Panc1 (cell line): ENCODE measurements around the gene SLC35E2B. TPM values are rescaled to one million over a fixed set of nuclear protein-coding genes. Genes with fewer than 3 reads are reported as not detected.

Source experiments
- ATAC-seq: fragments of 200-7000 bp; cut with Tn5 transposase; 2 replicates; pipeline ENCODE4 v1.9.1; 2020; ENCODE audit warnings: mild to moderate bottlenecking, moderate library complexity
- BruUV-seq: library from RNA; stranded (reverse); fragments of 400-500 nt; replicated peaks from 2 replicates; lab custom pipeline; 2021; lab: Mats Ljungman, UMichigan
- CTCF ChIA-PET: fragments of 300-600 bp; sonication (Branson Sonifier 250); formaldehyde crosslinking; loops from one replicate; lab custom pipeline; 2022; ENCODE audit warnings: antibody characterized with exemption; lab: Charles Lee
- POLR2A ChIA-PET: fragments of 300-600 bp; sonication (Branson Sonifier 250); formaldehyde crosslinking; loops from one replicate; lab custom pipeline; 2022; ENCODE audit warnings: antibody characterized with exemption; lab: Charles Lee
- DNase-seq: peaks from one replicate; pipeline ENCODE4 v3.0.0-alpha.2; 2010; ENCODE audit warnings: low read depth, low spot score
- H3K27ac ChIP-seq: 2 replicates; pipeline ENCODE4 v1.5.1; 2011; ENCODE audit warnings: mild to moderate bottlenecking, low read length, inconsistent platforms
- H3K27me3 ChIP-seq: fragments of 200-500 bp; sonication (Bioruptor generic); 2 replicates; pipeline ENCODE4 v1.6.0; 2014; ENCODE audit warnings: low read length, inconsistent platforms; ENCODE audit not compliant: control insufficient read depth, insufficient read depth
- H3K36me3 ChIP-seq: fragments of 200-500 bp; sonication (Bioruptor generic); 2 replicates; pipeline ENCODE4 v1.5.1; 2014; ENCODE audit warnings: inconsistent platforms, mild to moderate bottlenecking, low read length, moderate library complexity; ENCODE audit not compliant: control insufficient read depth, insufficient read depth
- H3K4me1 ChIP-seq: 2 replicates; pipeline ENCODE4 v1.5.1; 2011; ENCODE audit warnings: inconsistent platforms, mild to moderate bottlenecking, low read length, moderate library complexity; ENCODE audit not compliant: control insufficient read depth, insufficient read depth
- H3K4me3 ChIP-seq, 2 experiments: 2 replicates each; pipeline ENCODE4 v1.5.1; 2011 to 2012; ENCODE audit warnings: low read depth in 2 of 2, low read length in 2 of 2, mild to moderate bottlenecking in 2 of 2, inconsistent platforms in 1 of 2, moderate library complexity in 1 of 2
- H3K9me3 ChIP-seq: fragments of 200-500 bp; sonication (Bioruptor generic); 2 replicates; pipeline ENCODE4 v1.5.1; 2014; ENCODE audit warnings: low read depth, mild to moderate bottlenecking, inconsistent platforms, low read length, moderate library complexity; ENCODE audit not compliant: control insufficient read depth, insufficient read depth
- POLR2AphosphoS5 ChIP-seq: IDR thresholded peaks from 2 replicates; pipeline ENCODE4 v1.6.1; 2012; ENCODE audit warnings: mild to moderate bottlenecking, low read depth, low read length, moderate library complexity
- SIN3A ChIP-seq: IDR thresholded peaks from 2 replicates; pipeline ENCODE4 v1.6.1; 2012; ENCODE audit warnings: low read depth, mild to moderate bottlenecking, low read length, moderate library complexity, borderline replicate concordance; ENCODE audit not compliant: insufficient read depth
- TCF7L2 ChIP-seq: IDR thresholded peaks from 2 replicates; pipeline ENCODE4 v1.6.1; 2011; ENCODE audit warnings: mild to moderate bottlenecking, low read depth, low read length, inconsistent platforms
- in situ Hi-C: cut with HindIII; loops from 2 replicates; pipeline ENCODE4 v1.10.0; 2016; ENCODE audit warnings: low sequenced_read_pairs, low pct_unique_long_range_greater_than_20kb
- intact Hi-C: fragments of 100-400 bp; cut with micrococcal nuclease; formaldehyde crosslinking; loops from one replicate; pipeline ENCODE4 v1.10.0; 2022; ENCODE audit not compliant: unreplicated experiment
- total RNA-seq: library from RNA; stranded (reverse); gene quantifications from one replicate; pipeline ENCODE4 v1.2.1, GENCODE V29; 2021; ENCODE audit not compliant: unreplicated experiment
- TF ChIP-seq, protein P1 (sequence below), 2 experiments: IDR thresholded peaks; 2 replicates each; pipeline ENCODE4 v1.6.1; 2011 to 2012; ENCODE audit warnings: low read depth in 2 of 2, control low read depth in 1 of 2, low read length in 1 of 2, mild to moderate bottlenecking in 1 of 2, moderate library complexity in 1 of 2; ENCODE audit not compliant: insufficient read depth in 1 of 2
- TF ChIP-seq, protein P2 (sequence below): fragments of 450-650 bp; IDR thresholded peaks from 2 replicates; pipeline ENCODE4 v1.5.1; 2017; ENCODE audit warnings: mild to moderate bottlenecking

SLC35E2B gene
- total RNA-seq, 1 experiment from 2014 or later, result 75.7 TPM

DNA sequence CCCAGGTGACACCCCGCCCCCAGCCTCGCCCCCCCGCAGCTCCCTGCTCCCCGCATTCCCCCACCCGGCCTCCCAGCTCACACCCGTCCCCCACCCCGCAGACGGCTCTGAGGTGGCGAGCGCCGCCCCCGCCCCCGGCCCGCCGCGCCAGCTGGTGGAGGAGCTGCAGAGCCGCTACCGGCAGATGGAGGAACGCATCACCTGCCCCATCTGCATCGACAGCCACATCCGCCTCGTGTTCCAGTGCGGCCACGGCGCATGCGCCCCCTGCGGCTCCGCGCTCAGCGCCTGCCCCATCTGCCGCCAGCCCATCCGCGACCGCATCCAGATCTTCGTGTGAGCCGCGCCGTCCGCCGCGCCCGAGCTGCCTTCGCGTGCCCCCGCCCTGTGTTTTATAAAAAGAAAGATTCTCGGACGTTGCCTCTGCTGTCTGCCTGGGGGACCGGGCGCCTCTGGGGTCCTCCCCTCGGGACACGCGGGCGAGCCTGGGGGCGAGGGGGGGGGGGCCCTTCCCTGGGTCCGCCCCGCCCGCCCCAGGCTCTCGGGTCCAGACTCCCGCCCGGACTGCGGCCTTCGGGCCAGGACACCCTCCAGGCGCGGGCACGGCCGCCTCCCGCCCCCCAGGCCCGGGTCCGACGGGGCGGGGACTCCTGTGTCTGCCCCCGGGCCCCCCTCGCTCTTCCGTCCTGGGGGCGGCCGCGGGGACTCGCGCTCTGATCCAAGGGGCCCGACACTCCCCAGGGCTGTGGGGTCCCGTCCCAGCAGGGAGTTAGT is 62.2 kb downstream of the SLC35E2B start:
- no peaks in the 10 kb centered on the region for H3K36me3 ChIP-seq
- POLR2A ChIA-PET, result no interaction called here
- no TSS peak for BruUV-seq
- CTCF ChIA-PET, result no interaction called here
- DNase-seq, result no peak
- H3K27me3 ChIP-seq, result no peaks in the 10 kb centered on the region
- no peaks in the 10 kb centered on the region for H3K9me3 ChIP-seq
- H3K27ac ChIP-seq, result no peak overlapping the region
- intact Hi-C loops (no loop called here), in situ Hi-C loops (no loop called here)
- no peaks in the 10 kb centered on the region for H3K4me1 ChIP-seq
- no peak overlapping the region for H3K4me3 ChIP-seq
- no peak for TF ChIP-seq TCF7L2
- TF ChIP-seq SIN3A, result no peak
- TF ChIP-seq, protein P1, sequence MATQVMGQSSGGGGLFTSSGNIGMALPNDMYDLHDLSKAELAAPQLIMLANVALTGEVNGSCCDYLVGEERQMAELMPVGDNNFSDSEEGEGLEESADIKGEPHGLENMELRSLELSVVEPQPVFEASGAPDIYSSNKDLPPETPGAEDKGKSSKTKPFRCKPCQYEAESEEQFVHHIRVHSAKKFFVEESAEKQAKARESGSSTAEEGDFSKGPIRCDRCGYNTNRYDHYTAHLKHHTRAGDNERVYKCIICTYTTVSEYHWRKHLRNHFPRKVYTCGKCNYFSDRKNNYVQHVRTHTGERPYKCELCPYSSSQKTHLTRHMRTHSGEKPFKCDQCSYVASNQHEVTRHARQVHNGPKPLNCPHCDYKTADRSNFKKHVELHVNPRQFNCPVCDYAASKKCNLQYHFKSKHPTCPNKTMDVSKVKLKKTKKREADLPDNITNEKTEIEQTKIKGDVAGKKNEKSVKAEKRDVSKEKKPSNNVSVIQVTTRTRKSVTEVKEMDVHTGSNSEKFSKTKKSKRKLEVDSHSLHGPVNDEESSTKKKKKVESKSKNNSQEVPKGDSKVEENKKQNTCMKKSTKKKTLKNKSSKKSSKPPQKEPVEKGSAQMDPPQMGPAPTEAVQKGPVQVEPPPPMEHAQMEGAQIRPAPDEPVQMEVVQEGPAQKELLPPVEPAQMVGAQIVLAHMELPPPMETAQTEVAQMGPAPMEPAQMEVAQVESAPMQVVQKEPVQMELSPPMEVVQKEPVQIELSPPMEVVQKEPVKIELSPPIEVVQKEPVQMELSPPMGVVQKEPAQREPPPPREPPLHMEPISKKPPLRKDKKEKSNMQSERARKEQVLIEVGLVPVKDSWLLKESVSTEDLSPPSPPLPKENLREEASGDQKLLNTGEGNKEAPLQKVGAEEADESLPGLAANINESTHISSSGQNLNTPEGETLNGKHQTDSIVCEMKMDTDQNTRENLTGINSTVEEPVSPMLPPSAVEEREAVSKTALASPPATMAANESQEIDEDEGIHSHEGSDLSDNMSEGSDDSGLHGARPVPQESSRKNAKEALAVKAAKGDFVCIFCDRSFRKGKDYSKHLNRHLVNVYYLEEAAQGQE (IDR thresholded peaks at IDR 0.05; ENCODE audit: insufficient read depth in 1 of 2, low read depth in 2 of 2, low read length in 1 of 2), result no peak
- TF ChIP-seq, protein P2, sequence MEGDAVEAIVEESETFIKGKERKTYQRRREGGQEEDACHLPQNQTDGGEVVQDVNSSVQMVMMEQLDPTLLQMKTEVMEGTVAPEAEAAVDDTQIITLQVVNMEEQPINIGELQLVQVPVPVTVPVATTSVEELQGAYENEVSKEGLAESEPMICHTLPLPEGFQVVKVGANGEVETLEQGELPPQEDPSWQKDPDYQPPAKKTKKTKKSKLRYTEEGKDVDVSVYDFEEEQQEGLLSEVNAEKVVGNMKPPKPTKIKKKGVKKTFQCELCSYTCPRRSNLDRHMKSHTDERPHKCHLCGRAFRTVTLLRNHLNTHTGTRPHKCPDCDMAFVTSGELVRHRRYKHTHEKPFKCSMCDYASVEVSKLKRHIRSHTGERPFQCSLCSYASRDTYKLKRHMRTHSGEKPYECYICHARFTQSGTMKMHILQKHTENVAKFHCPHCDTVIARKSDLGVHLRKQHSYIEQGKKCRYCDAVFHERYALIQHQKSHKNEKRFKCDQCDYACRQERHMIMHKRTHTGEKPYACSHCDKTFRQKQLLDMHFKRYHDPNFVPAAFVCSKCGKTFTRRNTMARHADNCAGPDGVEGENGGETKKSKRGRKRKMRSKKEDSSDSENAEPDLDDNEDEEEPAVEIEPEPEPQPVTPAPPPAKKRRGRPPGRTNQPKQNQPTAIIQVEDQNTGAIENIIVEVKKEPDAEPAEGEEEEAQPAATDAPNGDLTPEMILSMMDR, result no peak
- TF ChIP-seq POLR2AphosphoS5, result no peak
- ATAC-seq, result no peak

DNA sequence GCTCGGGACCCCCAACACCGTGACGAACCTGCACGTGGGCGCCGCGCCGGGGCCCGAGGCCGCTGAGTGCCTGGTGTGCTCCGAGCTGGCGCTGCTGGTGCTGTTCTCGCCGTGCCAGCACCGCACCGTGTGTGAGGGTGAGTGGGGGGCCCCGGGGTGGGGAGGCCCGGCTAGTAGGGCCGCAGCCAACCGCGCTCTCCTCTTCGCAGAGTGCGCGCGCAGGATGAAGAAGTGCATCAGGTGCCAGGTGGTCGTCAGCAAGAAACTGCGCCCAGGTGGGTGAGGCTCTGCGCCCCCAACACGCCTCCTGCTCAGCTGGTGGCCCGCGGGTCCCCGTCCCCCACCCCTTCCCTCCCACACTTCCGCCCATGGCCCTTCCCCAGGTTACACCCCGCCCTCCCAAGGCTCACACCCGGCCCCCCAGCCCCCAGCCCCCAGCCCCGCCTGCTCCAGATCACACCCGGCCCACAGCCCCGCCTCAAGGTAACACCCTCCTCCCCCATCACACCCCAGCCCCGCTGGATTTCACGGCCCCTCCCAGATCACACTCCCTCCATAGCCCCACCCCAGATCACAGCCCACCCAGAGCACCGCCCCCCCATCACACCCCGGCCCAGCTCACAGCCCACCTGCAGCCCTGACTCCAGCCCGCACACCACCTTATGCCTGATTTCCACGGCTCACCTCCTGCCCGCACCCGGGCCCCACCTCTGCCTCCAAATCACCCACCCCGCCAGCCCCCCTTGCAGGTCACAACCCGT is 63.0 kb downstream of the SLC35E2B start:
- in situ Hi-C loops, result no loop called here
- no peak for ATAC-seq
- Histone ChIP-seq H3K4me1 (no peaks in the 10 kb centered on the region), H3K27me3 (no peaks in the 10 kb centered on the region), H3K36me3 (no peaks in the 10 kb centered on the region), H3K9me3 (no peaks in the 10 kb centered on the region), H3K4me3 (no peak overlapping the region), H3K27ac (no peak overlapping the region)
- no peak for TF ChIP-seq SIN3A
- TF ChIP-seq, protein P1 (IDR thresholded peaks at IDR 0.05; ENCODE audit: insufficient read depth in 1 of 2, low read depth in 2 of 2, low read length in 1 of 2), result no peak
- TF ChIP-seq, protein P2, result no peak
- no peak for TF ChIP-seq TCF7L2
- no peak for TF ChIP-seq POLR2AphosphoS5
- intact Hi-C loops, result no loop called here
- ChIA-PET CTCF (no interaction called here), POLR2A (no interaction called here)
- no TSS peak for BruUV-seq
- no peak for DNase-seq
